Mesenchymal stem cell (in vitro differentiated cells and primary cell): Measurements from ENCODE around the gene TIAL1.

Experiments
- DNase-seq: peaks from one replicate; pipeline ENCODE4 v3.0.0-alpha.2; 2013
- H2AFZ ChIP-seq: one replicate; pipeline ENCODE4 v1.6.1; 2013; ENCODE audit warnings: low read depth, mild to moderate bottlenecking, control low read depth, inconsistent platforms, low read length, moderate library complexity
- H2AK5ac ChIP-seq: 2 replicates; pipeline ENCODE4 v1.6.1; 2013; ENCODE audit warnings: low read length, moderate library complexity, mild to moderate bottlenecking, inconsistent platforms; ENCODE audit not compliant: severe bottlenecking
- H2BK120ac ChIP-seq: one replicate; pipeline ENCODE4 v1.6.1; 2013; ENCODE audit warnings: low read depth, mild to moderate bottlenecking, inconsistent platforms, low read length, moderate library complexity
- H2BK12ac ChIP-seq, 2 experiments: one replicate each; pipeline ENCODE4 v1.6.1; 2013; ENCODE audit warnings: inconsistent platforms in 2 of 2, low read length in 2 of 2, mild to moderate bottlenecking in 2 of 2, moderate library complexity in 2 of 2, control low read depth in 1 of 2
- H2BK15ac ChIP-seq: one replicate; pipeline ENCODE4 v1.6.1; 2013; ENCODE audit warnings: mild to moderate bottlenecking, low read depth, inconsistent platforms; ENCODE audit not compliant: poor library complexity, severe bottlenecking
- H2BK5ac ChIP-seq: 2 replicates; pipeline ENCODE4 v1.6.1; 2013; ENCODE audit warnings: low read depth, mild to moderate bottlenecking, low read length, control low read depth, inconsistent platforms; ENCODE audit not compliant: poor library complexity, severe bottlenecking
- H3K14ac ChIP-seq, 2 experiments: one replicate each; pipeline ENCODE4 v1.6.1; 2013; ENCODE audit warnings: inconsistent platforms in 2 of 2, low read length in 2 of 2, control low read depth in 1 of 2, mild to moderate bottlenecking in 1 of 2, moderate library complexity in 1 of 2
- H3K18ac ChIP-seq, 2 experiments: one replicate each; pipeline ENCODE4 v1.6.1; 2013; ENCODE audit warnings: inconsistent platforms in 2 of 2, low read length in 2 of 2, control low read depth in 1 of 2, low read depth in 1 of 2, mild to moderate bottlenecking in 1 of 2
- H3K23ac ChIP-seq, 2 experiments: one replicate each; pipeline ENCODE4 v1.6.1; 2013; ENCODE audit warnings: inconsistent platforms in 2 of 2, low read length in 2 of 2, mild to moderate bottlenecking in 2 of 2, moderate library complexity in 2 of 2, control low read depth in 1 of 2
- H3K27ac ChIP-seq: 2 replicates; pipeline ENCODE4 v1.5.1; 2013; ENCODE audit warnings: mild to moderate bottlenecking, moderate library complexity, low read length, control low read depth, inconsistent platforms; ENCODE audit not compliant: poor library complexity, severe bottlenecking
- H3K27me3 ChIP-seq, 2 experiments: 2 replicates each; pipeline versions ENCODE4 v1.6.1 to v1.7.0; 2013; ENCODE audit warnings: low read length in 2 of 2, mild to moderate bottlenecking in 2 of 2, moderate library complexity in 2 of 2, control low read depth in 1 of 2, inconsistent platforms in 1 of 2; ENCODE audit not compliant: control insufficient read depth in 1 of 2, insufficient read depth in 1 of 2
- H3K36me3 ChIP-seq, 2 experiments: 2 replicates each; pipeline versions ENCODE4 v1.6.1 to v1.7.0; 2013; ENCODE audit warnings: low read length in 2 of 2, control low read depth in 1 of 2, inconsistent platforms in 1 of 2, low read depth in 1 of 2, mild to moderate bottlenecking in 1 of 2; ENCODE audit not compliant: insufficient read depth in 2 of 2, control insufficient read depth in 1 of 2
- H3K4ac ChIP-seq, 2 experiments: one replicate each; pipeline ENCODE4 v1.6.1; 2013; ENCODE audit warnings: inconsistent platforms in 2 of 2, low read length in 2 of 2, mild to moderate bottlenecking in 2 of 2, moderate library complexity in 2 of 2, control low read depth in 1 of 2, low read depth in 1 of 2
- H3K4me1 ChIP-seq: 2 replicates; pipeline ENCODE4 v1.6.1; 2013; ENCODE audit warnings: low read depth, low read length, control low read depth; ENCODE audit not compliant: control insufficient read depth, insufficient read depth
- H3K4me2 ChIP-seq: 2 replicates; pipeline ENCODE4 v1.6.1; 2013; ENCODE audit warnings: low read length, mild to moderate bottlenecking, inconsistent platforms; ENCODE audit not compliant: poor library complexity, severe bottlenecking
- H3K4me3 ChIP-seq, 2 experiments: 2 replicates each; pipeline versions ENCODE4 v1.5.1 to v1.7.0; 2013; ENCODE audit warnings: low read length in 2 of 2, mild to moderate bottlenecking in 2 of 2, control low read depth in 1 of 2, low read depth in 1 of 2; ENCODE audit not compliant: insufficient read depth in 1 of 2
- H3K79me1 ChIP-seq: replicated peaks from 2 replicates; pipeline ENCODE4 v1.6.1; 2013; ENCODE audit warnings: mild to moderate bottlenecking, control low read depth, low read length, inconsistent platforms; ENCODE audit not compliant: poor library complexity, severe bottlenecking
- H3K9ac ChIP-seq: 2 replicates; pipeline ENCODE4 v1.7.0; 2013; ENCODE audit warnings: mild to moderate bottlenecking, low read length, moderate library complexity
- H3K9me3 ChIP-seq: 2 replicates; pipeline ENCODE4 v1.7.0; 2013; ENCODE audit warnings: mild to moderate bottlenecking, low read length; ENCODE audit not compliant: control insufficient read depth
- H4K8ac ChIP-seq: one replicate; pipeline ENCODE4 v1.6.1; 2013; ENCODE audit warnings: inconsistent platforms, mild to moderate bottlenecking, low read length, moderate library complexity
- H4K91ac ChIP-seq: one replicate; pipeline ENCODE4 v1.6.1; 2013; ENCODE audit warnings: mild to moderate bottlenecking, low read length, inconsistent platforms
- WGBS: methylation state at CpG from one replicate; pipeline ENCODE4 v1.1.7; 2013; ENCODE audit warnings: mixed read lengths; 5-methylcytosine and 5-hydroxymethylcytosine counted together

Gene TIAL1

DNA sequence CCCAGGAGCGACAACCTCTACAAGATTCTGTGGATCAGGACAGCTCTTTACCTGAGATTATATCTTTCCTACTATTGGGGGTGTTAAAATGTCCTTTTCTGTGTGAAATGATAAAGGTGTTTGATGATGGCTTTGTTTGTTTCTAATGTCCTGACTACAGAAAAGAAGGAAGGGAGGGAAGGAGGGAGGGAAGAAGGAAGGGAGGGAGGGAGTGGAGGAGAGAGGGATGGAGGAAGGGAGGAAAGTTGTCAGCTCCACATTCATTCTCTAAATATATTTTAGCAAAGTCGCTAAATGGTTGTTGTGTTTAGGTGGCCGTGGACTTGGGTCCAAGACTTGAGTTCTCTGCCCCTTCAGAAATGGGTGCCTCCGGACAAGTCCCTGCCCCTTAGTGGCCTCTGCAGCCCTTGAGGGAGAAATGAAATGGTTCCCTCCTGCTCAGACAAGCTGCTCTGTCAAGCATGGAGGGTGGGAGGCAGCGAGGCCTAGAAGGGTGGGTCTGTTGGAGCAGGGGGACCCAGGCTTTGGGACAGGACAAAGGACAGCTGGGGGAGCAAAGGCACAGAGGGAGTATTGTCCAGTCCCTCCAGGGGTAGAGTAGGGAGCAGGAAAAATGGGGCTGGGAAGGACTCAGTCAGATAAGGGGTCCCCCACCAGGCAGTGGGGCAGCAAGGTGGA, 58.7 kb downstream of the TIAL1 start:
- Histone ChIP-seq H3K79me1 (peaks cover 32% of the 10 kb centered on the region), H3K36me3 (peaks cover 0 to 4% of the 10 kb centered on the region in 2 experiments), H3K27me3 (no peaks in the 10 kb centered on the region), H2BK12ac (peak overlapping the region in 1 of 2 experiments; percentile 71), H2AFZ (no peak overlapping the region), H3K4me2 (no peak overlapping the region), H4K8ac (peak overlapping the region; percentile 40), H3K4me1 (peaks cover 23% of the 10 kb centered on the region), H3K9me3 (no peaks in the 10 kb centered on the region), H2BK120ac (no peak overlapping the region), H3K4ac (peak overlapping the region in 1 of 2 experiments; percentile 79), H2BK5ac (no peak overlapping the region), H3K18ac (peak overlapping the region in 1 of 2 experiments; percentile 75), H3K27ac (no peak overlapping the region), H3K14ac (peak overlapping the region in 1 of 2 experiments; percentile 90), H2AK5ac (peak overlapping the region; percentile 26), H3K9ac (no peak overlapping the region), H4K91ac (no peak overlapping the region), H3K23ac (no peak overlapping the region), H3K4me3 (no peak overlapping the region), H2BK15ac (peak overlapping the region; percentile 54)
- 83% methylated on average over 4 of the region's 5 CpGs for WGBS
- no peak for DNase-seq

DNA sequence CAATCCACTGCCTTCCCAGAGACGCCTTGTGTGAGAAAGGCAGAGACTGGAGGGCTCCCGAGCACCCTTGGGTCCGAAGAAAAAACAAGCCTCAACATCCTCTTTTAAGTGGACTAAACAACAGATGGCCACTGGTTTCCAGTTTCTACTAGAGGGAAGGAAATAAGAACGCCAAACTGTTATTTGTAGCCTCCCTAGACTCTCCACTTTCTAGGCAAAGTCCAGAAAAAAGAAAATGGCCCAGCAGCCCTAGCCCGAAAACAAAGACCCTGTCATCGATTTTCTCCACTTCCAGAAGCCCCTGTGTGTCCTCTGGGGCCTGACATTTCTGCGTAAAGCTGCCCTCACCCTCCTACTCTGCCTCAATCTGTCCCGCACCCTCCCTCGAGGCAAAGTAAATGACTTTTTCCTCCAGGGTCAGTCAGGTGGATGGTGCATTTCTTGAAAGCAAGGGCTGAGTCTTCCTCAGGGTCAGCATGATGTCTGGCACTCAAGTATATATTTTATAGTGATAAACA, 60.2 kb downstream of the TIAL1 start:
- Histone ChIP-seq H3K9me3 (no peaks in the 10 kb centered on the region), H3K27ac (no peak overlapping the region), H2BK15ac (no peak overlapping the region), H3K27me3 (no peaks in the 10 kb centered on the region), H4K8ac (no peak overlapping the region), H2BK120ac (no peak overlapping the region), H3K79me1 (peaks cover 31% of the 10 kb centered on the region), H3K4me2 (no peak overlapping the region), H3K36me3 (peaks cover 0 to 4% of the 10 kb centered on the region in 2 experiments), H4K91ac (peak overlapping the region; percentile 78), H2BK5ac (no peak overlapping the region), H2BK12ac (peak overlapping the region; percentile 52 to 84), H3K23ac (no peak overlapping the region), H3K4me3 (no peak overlapping the region), H3K9ac (no peak overlapping the region), H2AFZ (no peak overlapping the region), H3K18ac (peak overlapping the region in 1 of 2 experiments; percentile 72), H3K4me1 (peaks cover 16% of the 10 kb centered on the region), H3K4ac (peak overlapping the region in 1 of 2 experiments; percentile 2), H2AK5ac (peak overlapping the region; percentile 68), H3K14ac (peak overlapping the region in 1 of 2 experiments; percentile 5)
- 82% methylated on average over 9 of the region's 9 CpGs for WGBS
- no peak for DNase-seq

- Histone ChIP-seq H2AFZ (no peak overlapping the region), H3K23ac (no peak overlapping the region), H3K79me1 (peaks cover 33% of the 10 kb centered on the region), H4K8ac (peak overlapping the region; percentile 84), H3K4me3 (no peak overlapping the region), H3K4me1 (peaks cover 14% of the 10 kb centered on the region), H3K4me2 (no peak overlapping the region), H2BK5ac (no peak overlapping the region), H3K4ac (peak overlapping the region in 1 of 2 experiments; percentile 2), H3K14ac (peak overlapping the region in 1 of 2 experiments; percentile 5), H4K91ac (peak overlapping the region; percentile 78), H3K18ac (peak overlapping the region in 1 of 2 experiments; percentile 72), H2AK5ac (peak overlapping the region; percentile 68), H3K27ac (no peak overlapping the region), H3K9ac (no peak overlapping the region), H3K9me3 (no peaks in the 10 kb centered on the region), H2BK120ac (no peak overlapping the region), H3K36me3 (peaks cover 0 to 4% of the 10 kb centered on the region in 2 experiments), H2BK15ac (no peak overlapping the region), H2BK12ac (peak overlapping the region; percentile 2 to 84), H3K27me3 (no peaks in the 10 kb centered on the region)
- WGBS = 96% methylated on average over 10 of the region's 11 CpGs
- DNase-seq = no peak
Observed at GRCh38 chr10:119535837-119536507, 60.8 kb downstream of the TIAL1 start.

DNA sequence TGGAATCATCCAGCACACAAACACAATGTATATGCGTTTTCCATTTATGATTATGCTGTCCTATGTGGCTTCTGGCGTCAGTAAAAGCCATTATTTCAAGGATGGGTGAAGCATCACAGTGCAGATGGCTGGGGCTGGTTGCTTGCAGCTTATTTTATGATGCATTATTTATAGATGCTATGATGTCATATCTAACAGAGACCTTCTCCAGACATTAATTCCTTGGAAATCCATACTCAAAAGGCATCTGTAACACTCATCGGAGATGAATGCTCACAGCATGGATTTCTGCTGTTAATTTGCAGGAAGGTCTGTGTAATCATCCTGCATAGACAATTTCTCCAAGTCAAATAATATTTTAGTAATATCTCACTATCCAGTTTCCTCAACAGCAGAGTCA, 61.5 kb downstream of the TIAL1 start:
- H2BK12ac ChIP-seq = no peak overlapping the region
- H3K27me3 ChIP-seq = no peaks in the 10 kb centered on the region
- no peak overlapping the region for H2BK120ac ChIP-seq
- peaks cover 33% of the 10 kb centered on the region for H3K79me1 ChIP-seq
- H3K4me3 ChIP-seq = no peak overlapping the region
- H3K23ac ChIP-seq = no peak overlapping the region
- no peak overlapping the region for H2BK15ac ChIP-seq
- 93% methylated on average over 3 of the region's 3 CpGs for WGBS
- no peak overlapping the region for H3K18ac ChIP-seq
- no peak for DNase-seq
- H4K91ac ChIP-seq = no peak overlapping the region
- H2BK5ac ChIP-seq = no peak overlapping the region
- no peak overlapping the region for H4K8ac ChIP-seq
- no peak overlapping the region for H2AFZ ChIP-seq
- H3K4me1 ChIP-seq = peaks cover 14% of the 10 kb centered on the region
- H3K27ac ChIP-seq = no peak overlapping the region
- peaks cover 0 to 4% of the 10 kb centered on the region in 2 experiments for H3K36me3 ChIP-seq
- no peak overlapping the region for H3K4ac ChIP-seq
- no peak overlapping the region for H3K14ac ChIP-seq
- H3K9ac ChIP-seq = no peak overlapping the region
- H2AK5ac ChIP-seq = no peak overlapping the region
- no peaks in the 10 kb centered on the region for H3K9me3 ChIP-seq
- H3K4me2 ChIP-seq = no peak overlapping the region
